SK-N-SH (cell line): Measurements from ENCODE around the gene SBF2.
"Not testable (repeated sequence)": the region's sequence is repeated elsewhere in the genome, so short reads cannot be mapped to it uniquely, and the experiment has no call there.

ENCODE experiments used
- CHD2 ChIP-seq: fragments of 150-350 bp; IDR thresholded peaks from 2 replicates; pipeline ENCODE4 v1.6.1; 2018; ENCODE audit warnings: low read length; ENCODE audit not compliant: partially characterized antibody
- EP300 ChIP-seq, 2 experiments: IDR thresholded peaks; 2 replicates each; pipeline versions ENCODE4 v1.4.0 to v1.6.1; 2012; ENCODE audit warnings: borderline replicate concordance in 1 of 2, low read depth in 1 of 2, low read length in 1 of 2
- EZH2phosphoT487 ChIP-seq: fragments of 200-600 bp; sonication (generic); IDR thresholded peaks from 2 replicates; pipeline ENCODE4 v1.6.1; 2017; ENCODE audit warnings: low read depth, mixed run types, mild to moderate bottlenecking, antibody characterized with exemption, moderate library complexity, borderline replicate concordance
- MEF2A ChIP-seq: IDR thresholded peaks from 2 replicates; pipeline ENCODE4 v1.4.0; 2012; ENCODE audit warnings: low read depth, borderline replicate concordance
- RCOR1 ChIP-seq: fragments of 150-350 bp; IDR thresholded peaks from 2 replicates; pipeline ENCODE4 v1.6.1; 2017; ENCODE audit warnings: antibody characterized with exemption, low read length
- REST ChIP-seq: IDR thresholded peaks from 2 replicates; pipeline ENCODE4 v1.6.1; 2012; ENCODE audit warnings: mild to moderate bottlenecking, low read depth, low read length, moderate library complexity
- RFX5 ChIP-seq: IDR thresholded peaks from 2 replicates; pipeline ENCODE4 v1.6.1; 2012; ENCODE audit warnings: mild to moderate bottlenecking, improper control_type of control experiment, low read length
- SIN3A ChIP-seq: IDR thresholded peaks from 2 replicates; pipeline ENCODE4 v1.6.1; 2012; ENCODE audit warnings: low read depth, mild to moderate bottlenecking, low read length, moderate library complexity, borderline replicate concordance
- SMC3 ChIP-seq: IDR thresholded peaks from 2 replicates; pipeline ENCODE4 v1.6.1; 2012; ENCODE audit warnings: low read depth, low read length, improper control_type of control experiment
- TAF1 ChIP-seq: IDR thresholded peaks from 2 replicates; pipeline ENCODE4 v1.6.1; 2012; ENCODE audit warnings: low read depth, mild to moderate bottlenecking, low read length, moderate library complexity, borderline replicate concordance
- YY1 ChIP-seq: IDR thresholded peaks from 2 replicates; pipeline ENCODE4 v1.4.0; 2012; ENCODE audit warnings: low read depth, mild to moderate bottlenecking
- ZBTB33 ChIP-seq: IDR thresholded peaks from 2 replicates; pipeline ENCODE4 v1.4.0; 2012; ENCODE audit warnings: low read depth, borderline replicate concordance
- TF ChIP-seq, protein P1 (sequence below): fragments of 200-600 bp; sonication (generic); IDR thresholded peaks from 2 replicates; pipeline ENCODE4 v1.6.1; 2017; ENCODE audit warnings: antibody characterized with exemption, mild to moderate bottlenecking, moderate library complexity
- TF ChIP-seq, protein P2 (sequence below): IDR thresholded peaks from 2 replicates; pipeline ENCODE4 v1.4.0; 2012; ENCODE audit warnings: low read depth

GRCh38 chr11:9987303-9987702 lies 306.7 kb downstream of the SBF2 start:
- not testable (repeated sequence) for TF ChIP-seq TAF1; EZH2phosphoT487; EP300 (IDR thresholded peaks at IDR 0.05; ENCODE audit: borderline replicate concordance in 1 of 2, low read depth in 1 of 2, low read length in 1 of 2); YY1; SIN3A; CHD2; REST; RCOR1; SMC3; MEF2A; RFX5; ZBTB33
- TF ChIP-seq, protein P1, sequence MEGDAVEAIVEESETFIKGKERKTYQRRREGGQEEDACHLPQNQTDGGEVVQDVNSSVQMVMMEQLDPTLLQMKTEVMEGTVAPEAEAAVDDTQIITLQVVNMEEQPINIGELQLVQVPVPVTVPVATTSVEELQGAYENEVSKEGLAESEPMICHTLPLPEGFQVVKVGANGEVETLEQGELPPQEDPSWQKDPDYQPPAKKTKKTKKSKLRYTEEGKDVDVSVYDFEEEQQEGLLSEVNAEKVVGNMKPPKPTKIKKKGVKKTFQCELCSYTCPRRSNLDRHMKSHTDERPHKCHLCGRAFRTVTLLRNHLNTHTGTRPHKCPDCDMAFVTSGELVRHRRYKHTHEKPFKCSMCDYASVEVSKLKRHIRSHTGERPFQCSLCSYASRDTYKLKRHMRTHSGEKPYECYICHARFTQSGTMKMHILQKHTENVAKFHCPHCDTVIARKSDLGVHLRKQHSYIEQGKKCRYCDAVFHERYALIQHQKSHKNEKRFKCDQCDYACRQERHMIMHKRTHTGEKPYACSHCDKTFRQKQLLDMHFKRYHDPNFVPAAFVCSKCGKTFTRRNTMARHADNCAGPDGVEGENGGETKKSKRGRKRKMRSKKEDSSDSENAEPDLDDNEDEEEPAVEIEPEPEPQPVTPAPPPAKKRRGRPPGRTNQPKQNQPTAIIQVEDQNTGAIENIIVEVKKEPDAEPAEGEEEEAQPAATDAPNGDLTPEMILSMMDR = not testable (repeated sequence)
- TF ChIP-seq, protein P2, sequence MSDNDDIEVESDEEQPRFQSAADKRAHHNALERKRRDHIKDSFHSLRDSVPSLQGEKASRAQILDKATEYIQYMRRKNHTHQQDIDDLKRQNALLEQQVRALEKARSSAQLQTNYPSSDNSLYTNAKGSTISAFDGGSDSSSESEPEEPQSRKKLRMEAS = not testable (repeated sequence)
